Nephron progenitor cell (in vitro differentiated cells): ENCODE results near the gene FNDC4.

Experiments
- DNase-seq: peaks from one replicate; pipeline ENCODE4 v3.0.0; 2021
- H3K27ac Mint-ChIP-seq: 2 replicates; pipeline ENCODE4 v1.8.0; 2021; ENCODE audit warnings: mild to moderate bottlenecking, moderate library complexity, mixed read lengths
- H3K27me3 Mint-ChIP-seq: 2 replicates; pipeline ENCODE4 v1.8.0; 2021; ENCODE audit warnings: mild to moderate bottlenecking, low read depth, mixed read lengths; ENCODE audit not compliant: poor library complexity
- H3K36me3 Mint-ChIP-seq: 2 replicates; pipeline ENCODE4 v1.8.0; 2021; ENCODE audit warnings: low read depth, mixed read lengths
- H3K4me1 Mint-ChIP-seq: 2 replicates; pipeline ENCODE4 v1.8.0; 2021; ENCODE audit warnings: mixed read lengths
- H3K4me3 Mint-ChIP-seq: 2 replicates; pipeline ENCODE4 v1.8.0; 2021; ENCODE audit warnings: mild to moderate bottlenecking, moderate library complexity, mixed read lengths
- H3K9me3 Mint-ChIP-seq: 2 replicates; pipeline ENCODE4 v1.8.0; 2021; ENCODE audit warnings: mild to moderate bottlenecking, moderate library complexity, mixed read lengths
- TF ChIP-seq, protein P1 (sequence below): fragments of 200-600 bp; sonication (generic); IDR thresholded peaks from 2 replicates; pipeline ENCODE4 v1.5.0; 2021; ENCODE audit warnings: antibody characterized with exemption

FNDC4 gene

DNA sequence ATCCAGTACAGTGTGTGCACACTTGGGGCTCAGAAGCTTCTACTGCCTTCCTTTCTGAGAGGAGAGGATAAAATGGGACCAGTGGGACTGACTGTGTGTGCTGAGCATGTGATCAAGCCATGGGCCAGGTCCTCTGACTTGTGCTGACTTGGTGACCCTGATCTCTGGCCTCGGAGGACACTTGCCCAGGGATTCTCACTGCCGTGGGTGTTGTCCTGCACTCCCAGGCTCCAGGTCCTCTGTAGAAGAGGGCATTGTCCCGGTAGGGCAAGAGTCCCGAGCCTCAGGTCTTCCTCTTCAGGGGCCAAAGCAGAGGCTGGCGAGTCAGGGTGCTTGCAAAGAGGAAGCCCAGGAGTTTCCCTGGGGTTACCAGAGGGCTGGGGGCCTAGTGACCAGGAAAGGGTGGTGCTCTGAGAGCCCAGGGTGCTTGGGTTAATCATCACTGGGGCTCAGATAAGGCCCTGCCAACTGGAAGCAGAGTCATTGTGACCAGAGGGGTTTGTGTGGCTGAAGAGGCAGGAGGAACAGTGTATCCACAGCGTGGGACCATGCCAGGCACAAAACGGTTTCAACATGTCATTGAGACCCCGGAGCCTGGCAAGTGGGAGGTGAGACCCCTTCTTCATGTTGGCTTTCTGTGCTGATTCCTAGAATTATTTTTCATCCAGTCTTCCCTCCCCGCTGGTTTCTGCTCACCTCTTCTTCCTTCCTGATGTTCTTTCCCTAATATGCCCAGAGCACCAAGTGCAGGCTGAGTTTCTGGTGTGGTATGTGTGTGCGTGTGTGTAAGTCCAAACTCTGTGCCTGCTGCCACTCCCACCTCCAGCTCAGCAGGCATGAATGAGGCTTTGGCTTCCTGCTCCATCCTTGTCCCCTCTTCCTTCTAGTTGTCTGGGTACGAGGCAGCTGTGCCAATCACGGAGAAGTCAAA lies 1.6 kb upstream of the FNDC4 start, which contains the start of gene GCKR:
Gene GCKR, plus strand, starts transcription at position 483 of the 931 bp plus-strand sequence. Its CDS starts 66 bp downstream, at position 549.
- DNase-seq = no peak
- Mint-ChIP-seq H3K27me3 (peaks cover 91% of the 10 kb centered on the region), H3K4me3 (peak within 1 kb of the TSS; percentile 88), H3K36me3 (no peaks in the 10 kb centered on the region), H3K4me1 (peaks cover 16% of the 10 kb centered on the region), H3K27ac (no peak within 1 kb of the TSS), H3K9me3 (no peaks in the 10 kb centered on the region)
- TF ChIP-seq, protein P1, sequence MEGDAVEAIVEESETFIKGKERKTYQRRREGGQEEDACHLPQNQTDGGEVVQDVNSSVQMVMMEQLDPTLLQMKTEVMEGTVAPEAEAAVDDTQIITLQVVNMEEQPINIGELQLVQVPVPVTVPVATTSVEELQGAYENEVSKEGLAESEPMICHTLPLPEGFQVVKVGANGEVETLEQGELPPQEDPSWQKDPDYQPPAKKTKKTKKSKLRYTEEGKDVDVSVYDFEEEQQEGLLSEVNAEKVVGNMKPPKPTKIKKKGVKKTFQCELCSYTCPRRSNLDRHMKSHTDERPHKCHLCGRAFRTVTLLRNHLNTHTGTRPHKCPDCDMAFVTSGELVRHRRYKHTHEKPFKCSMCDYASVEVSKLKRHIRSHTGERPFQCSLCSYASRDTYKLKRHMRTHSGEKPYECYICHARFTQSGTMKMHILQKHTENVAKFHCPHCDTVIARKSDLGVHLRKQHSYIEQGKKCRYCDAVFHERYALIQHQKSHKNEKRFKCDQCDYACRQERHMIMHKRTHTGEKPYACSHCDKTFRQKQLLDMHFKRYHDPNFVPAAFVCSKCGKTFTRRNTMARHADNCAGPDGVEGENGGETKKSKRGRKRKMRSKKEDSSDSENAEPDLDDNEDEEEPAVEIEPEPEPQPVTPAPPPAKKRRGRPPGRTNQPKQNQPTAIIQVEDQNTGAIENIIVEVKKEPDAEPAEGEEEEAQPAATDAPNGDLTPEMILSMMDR = no peak

DNA sequence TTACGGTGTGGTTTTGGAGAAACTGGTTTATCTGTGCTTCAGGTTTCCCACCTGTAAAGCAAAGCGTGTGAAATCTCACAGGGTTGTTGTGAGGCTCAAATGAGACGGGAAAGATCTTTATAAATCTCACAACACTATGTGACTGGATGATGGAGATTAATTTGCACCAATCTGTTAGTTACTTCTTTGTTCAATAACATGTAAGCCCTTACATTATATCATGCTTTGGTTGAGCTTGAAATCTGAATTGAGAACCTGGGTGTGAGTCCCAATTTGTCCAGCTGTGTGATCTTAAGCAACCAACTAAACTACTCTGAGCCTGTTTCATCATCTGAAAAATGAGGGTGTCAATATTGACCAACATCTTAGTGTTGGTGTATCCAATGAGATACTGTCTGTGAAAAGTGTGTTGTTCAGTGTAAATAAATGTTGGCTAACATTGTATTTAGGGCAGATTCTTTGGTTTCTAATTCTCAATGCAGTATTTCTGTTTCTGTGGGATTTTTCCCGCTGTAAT lies 898 bp upstream of the FNDC4 start:
- Mint-ChIP-seq H3K36me3 (no peaks in the 10 kb centered on the region), H3K9me3 (no peaks in the 10 kb centered on the region), H3K27me3 (peaks cover 93% of the 10 kb centered on the region), H3K27ac (no peak overlapping the region), H3K4me1 (peaks cover 16% of the 10 kb centered on the region), H3K4me3 (peak overlapping the region; percentile 88)
- TF ChIP-seq, protein P1 = no peak
- no peak for DNase-seq

DNA sequence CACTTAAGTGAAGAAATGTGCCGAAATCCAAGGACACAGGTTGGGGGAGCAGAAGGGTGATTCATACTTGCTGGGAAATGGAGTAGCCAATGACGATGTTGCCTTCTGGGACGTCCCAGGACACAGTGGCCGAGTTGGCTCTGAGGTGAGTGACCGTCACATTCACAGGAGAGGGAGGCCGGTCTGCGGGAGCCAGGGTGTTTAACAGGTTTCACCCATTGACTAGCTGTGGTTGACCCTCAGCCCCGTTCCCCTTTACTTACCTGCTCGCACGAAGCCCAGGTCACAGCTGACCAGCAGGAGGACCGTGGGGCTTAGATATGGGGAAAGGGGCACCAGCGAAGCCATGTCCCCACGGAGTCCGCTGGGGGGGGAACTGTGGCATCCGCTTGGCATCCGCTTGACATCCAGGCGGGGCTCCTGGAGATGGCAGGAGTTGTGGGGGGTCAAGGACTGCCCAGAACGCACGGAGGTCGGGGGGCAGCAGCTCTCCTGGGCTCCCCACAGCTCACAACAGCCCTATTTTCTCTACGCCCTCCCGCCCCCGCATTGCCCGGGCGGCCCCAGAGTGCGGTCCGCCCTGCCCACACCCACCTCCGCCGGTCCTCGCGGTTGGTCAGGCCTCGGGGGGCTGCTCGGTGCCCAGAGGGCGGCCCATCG lies 586 bp downstream of the FNDC4 start:
- H3K36me3 Mint-ChIP-seq = no peaks in the 10 kb centered on the region
- H3K27me3 Mint-ChIP-seq = peaks cover 83% of the 10 kb centered on the region
- no peak overlapping the region for H3K27ac Mint-ChIP-seq

DNA sequence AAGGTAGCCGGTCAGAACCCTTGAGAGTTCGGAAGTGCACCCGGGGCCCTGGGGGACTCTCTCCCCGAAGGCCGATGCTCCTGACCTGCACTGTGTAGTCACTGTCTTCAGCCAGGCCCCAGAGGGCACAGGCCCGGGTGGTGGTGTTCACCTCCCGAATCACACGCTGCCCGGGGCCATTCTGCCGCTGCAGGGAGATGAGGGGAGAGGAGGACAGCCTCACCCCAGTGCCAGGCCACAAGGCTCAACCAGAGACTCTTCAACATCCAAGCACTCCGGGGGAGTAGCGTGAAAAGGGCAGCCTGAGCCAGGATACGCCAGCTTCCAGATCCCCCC lies 1.1 kb downstream of the FNDC4 start:
- no peaks in the 10 kb centered on the region for H3K36me3 Mint-ChIP-seq
- peak overlapping the region; percentile 76 for H3K4me3 Mint-ChIP-seq
- H3K27me3 Mint-ChIP-seq = peaks cover 78% of the 10 kb centered on the region
- TF ChIP-seq, protein P1 = no peak
- H3K4me1 Mint-ChIP-seq = peaks cover 30% of the 10 kb centered on the region
- DNase-seq = no peak
- no peaks in the 10 kb centered on the region for H3K9me3 Mint-ChIP-seq
- no peak overlapping the region for H3K27ac Mint-ChIP-seq

More for the DNA sequence above, 586 bp downstream of the FNDC4 start:
- H3K4me3 Mint-ChIP-seq = peak overlapping the region; percentile 76
- DNase-seq = no peak
- peaks cover 25% of the 10 kb centered on the region for H3K4me1 Mint-ChIP-seq
- TF ChIP-seq, protein P1 = no peak
- H3K9me3 Mint-ChIP-seq = no peaks in the 10 kb centered on the region

DNA sequence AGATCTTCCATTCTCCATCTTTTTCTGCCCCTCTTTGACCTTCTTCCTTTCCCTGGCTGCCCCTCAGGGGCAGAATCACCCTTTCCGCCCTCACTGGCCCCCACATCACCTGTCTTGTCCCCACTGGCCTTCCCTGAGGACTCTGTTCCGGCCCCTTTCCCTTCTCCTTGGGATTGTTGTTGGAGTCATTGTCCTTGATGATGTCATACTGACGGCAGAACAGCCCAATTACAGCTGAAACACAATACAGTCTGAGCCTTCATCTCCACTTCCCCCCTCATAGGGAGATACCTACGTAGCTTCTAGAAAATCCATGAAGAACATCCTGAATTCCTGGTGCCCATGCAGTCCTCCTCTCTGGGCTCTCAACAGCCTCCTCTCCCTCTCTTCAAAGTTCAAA lies 2.4 kb downstream of the FNDC4 start:
- H3K4me3 Mint-ChIP-seq = no peak overlapping the region
- peaks cover 36% of the 10 kb centered on the region for H3K4me1 Mint-ChIP-seq
- no peak for DNase-seq

More for the DNA sequence above, 2.4 kb downstream of the FNDC4 start:
- no peak overlapping the region for H3K27ac Mint-ChIP-seq
- no peaks in the 10 kb centered on the region for H3K36me3 Mint-ChIP-seq
- peaks cover 64% of the 10 kb centered on the region for H3K27me3 Mint-ChIP-seq
- H3K9me3 Mint-ChIP-seq = no peaks in the 10 kb centered on the region
- TF ChIP-seq, protein P1 = no peak
